ENCODE data around the gene DOLPP1.

DOLPP1 gene

GRCh38 chr9:129109952-129110739 lies 29.2 kb downstream of the DOLPP1 start:
- no peak for TF ChIP-seq ZFP41 (tag by site-specific recombination; IDR thresholded peaks at IDR 0.05; ENCODE audit: borderline replicate concordance)
- 0 out of 2 replicates have a peak, but pooled peaks have one; percentile 25 for TF ChIP-seq KLF1 (tag by site-specific recombination; IDR thresholded peaks at IDR 0.05)
- no peak for TF ChIP-seq ZNF274 (IDR thresholded peaks at IDR 0.05; ENCODE audit: low read length)
- no peak for TF ChIP-seq ZNF274 (tag by site-specific recombination; IDR thresholded peaks at IDR 0.05; ENCODE audit: borderline replicate concordance)
- TF ChIP-seq ZNF600 (tag by site-specific recombination; IDR thresholded peaks at IDR 0.05), result peak; percentile 33; the same call in 1 of the 2 replicates
- TF ChIP-seq ZNF394 (tag by site-specific recombination; IDR thresholded peaks at IDR 0.05; ENCODE audit: borderline replicate concordance), result no peak
- TF ChIP-seq ZBTB8A (tag by site-specific recombination; IDR thresholded peaks at IDR 0.05), result peak; percentile 76; the same call in 1 of the 2 replicates
- TF ChIP-seq ZNF335 (tag by site-specific recombination; conservative IDR thresholded peaks at IDR 0.05), result peak; percentile 92
- TF ChIP-seq ZBTB20 (tag by site-specific recombination; IDR thresholded peaks at IDR 0.05), result peak; percentile 96
- no peak for TF ChIP-seq SCRT1 (tag by site-specific recombination; IDR thresholded peaks at IDR 0.05; ENCODE audit: borderline replicate concordance)
- peak; percentile 42; the same call in 1 of the 2 replicates for TF ChIP-seq GLIS2 (tag by site-specific recombination; IDR thresholded peaks at IDR 0.05)
- TF ChIP-seq ZBTB48 (tag by site-specific recombination; IDR thresholded peaks at IDR 0.05), result peak; percentile 12; the same call in 1 of the 2 replicates
- TF ChIP-seq ZNF561 (tag by site-specific recombination; IDR thresholded peaks at IDR 0.05; ENCODE audit: borderline replicate concordance), result peak; percentile 18; the same call in 1 of the 2 replicates
- no peak for TF ChIP-seq ZNF423 (tag by site-specific recombination; IDR thresholded peaks at IDR 0.05)
- peak; percentile 34; the same call in 1 of the 2 replicates for TF ChIP-seq HIC1 (tag by site-specific recombination; IDR thresholded peaks at IDR 0.05)
- TF ChIP-seq ZIC2 (tag by site-specific recombination; IDR thresholded peaks at IDR 0.05), result peak; percentile 23; the same call in 1 of the 2 replicates
- no peak for TF ChIP-seq ZNF121 (tag by site-specific recombination; IDR thresholded peaks at IDR 0.05)
- no peaks in the 10 kb centered on the region for H3K9me3 ChIP-seq (ENCODE audit: control insufficient read depth, insufficient read depth, low read depth, low read length)
- H3K4me3 ChIP-seq (ENCODE audit: low read depth, low read length), result peak overlapping the region; percentile 58
- H3K27ac ChIP-seq (ENCODE audit: extremely low read depth, low read depth, low read length), result peak overlapping the region; percentile 31; the same call in 1 of the 2 replicates
- H3K4me1 ChIP-seq (ENCODE audit: control insufficient read depth, insufficient read depth, low read length), result peaks cover 4% of the 10 kb centered on the region; the same call in 1 of the 2 replicates
- CTCF ChIA-PET, result interaction anchor here (2.1 kb wide), 1 partner anchor 13 kb away, joined by 6 read pairs; no protein-coding TSS in a partner anchor
- peaks cover 0 to 8% of the 10 kb centered on the region in 2 experiments; a peak in 2 of 3 replicates for H3K36me3 ChIP-seq (ENCODE audit: control insufficient read depth in 2 of 2, insufficient read depth in 1 of 2, low read length in 2 of 2)
- POLR2A ChIA-PET, result interaction anchor here (0.6 to 3.7 kb wide), 5 partner anchors 15 to 516 kb away, joined by 3 to 23 read pairs (median 5); partner anchors contain the start of genes DOLPP1 and NTMT1

- H3K4me1 ChIP-seq (ENCODE audit: control insufficient read depth, insufficient read depth, low read length), result peaks cover 4% of the 10 kb centered on the region; the same call in 1 of the 2 replicates
- no peaks in the 10 kb centered on the region for H3K9me3 ChIP-seq (ENCODE audit: control insufficient read depth, insufficient read depth, low read depth, low read length)
- peak within 1 kb of the TSS; percentile 87 for H3K27ac ChIP-seq (ENCODE audit: extremely low read depth, low read depth, low read length)
- H3K36me3 ChIP-seq (ENCODE audit: control insufficient read depth in 2 of 2, insufficient read depth in 1 of 2, low read length in 2 of 2), result peaks cover 0 to 8% of the 10 kb centered on the region in 2 experiments; a peak in 2 of 3 replicates
- POLR2A ChIA-PET, result interaction anchor here (0.6 to 3.7 kb wide), 10 partner anchors 8 to 1967 kb away, joined by 3 to 23 read pairs (median 4); partner anchors contain the start of genes DOLPP1, NTMT1 and SH3GLB2
- CTCF ChIA-PET, result interaction anchor here (0.7 to 2.2 kb wide), 4 partner anchors 13 to 63 kb away, joined by 3 to 12 read pairs (median 4); no protein-coding TSS in a partner anchor
- H3K4me3 ChIP-seq (ENCODE audit: low read depth, low read length), result peak within 1 kb of the TSS; percentile 97
- TF ChIP-seq GLI4 (tag by site-specific recombination; IDR thresholded peaks at IDR 0.05) (no peak), ZNF626 (tag by site-specific recombination; IDR thresholded peaks at IDR 0.05) (no peak), ZNF777 (tag by site-specific recombination; IDR thresholded peaks at IDR 0.05; ENCODE audit: borderline replicate concordance) (no peak), ZNF426 (tag by site-specific recombination; IDR thresholded peaks at IDR 0.05) (no peak), HIC1 (tag by site-specific recombination; IDR thresholded peaks at IDR 0.05) (no peak), ZNF521 (tag by site-specific recombination; IDR thresholded peaks at IDR 0.05) (no peak), PRDM6 (tag by site-specific recombination; IDR thresholded peaks at IDR 0.05) (no peak), ZNF596 (tag by site-specific recombination; IDR thresholded peaks at IDR 0.05) (no peak), SALL2 (tag by site-specific recombination; IDR thresholded peaks at IDR 0.05; ENCODE audit: borderline replicate concordance) (no peak), ZFP37 (tag by site-specific recombination; IDR thresholded peaks at IDR 0.05) (peak; percentile 32; the same call in 1 of the 2 replicates)
Measured at GRCh38 chr9:129110740-129111527, 30.0 kb downstream of the DOLPP1 start, which contains the start of the genes CRAT and PTPA. CRAT (minus strand) TSS chr9:129110793; CDS start chr9:129110509, 284 bp downstream. PTPA (plus strand) TSS chr9:129111415; CDS start chr9:129111601, 186 bp downstream.

Data from HEK293 (cell line).